HepG2 (cell line): ENCODE results near the gene MUC6.

Experiments
- AFF4 ChIP-seq: sonication (generic); formaldehyde crosslinking; IDR thresholded peaks from 2 replicates; pipeline ENCODE4 v1.4.0; 2020; ENCODE audit warnings: missing genetic modification reagents
- CTCF ChIP-seq: sonication (generic); formaldehyde crosslinking; IDR thresholded peaks from 2 replicates; pipeline ENCODE4 v1.5.0; 2020; ENCODE audit warnings: mild to moderate bottlenecking, missing genetic modification reagents, moderate library complexity
- E2F5 ChIP-seq: sonication (generic); formaldehyde crosslinking; conservative IDR thresholded peaks from 2 replicates; pipeline ENCODE4 v1.4.0; 2020; ENCODE audit warnings: missing genetic modification reagents
- ELF1 ChIP-seq: sonication (generic); formaldehyde crosslinking; IDR thresholded peaks from 2 replicates; pipeline ENCODE4 v1.4.0; 2020; ENCODE audit warnings: missing genetic modification reagents
- FOXK2 ChIP-seq: fragments of 450-650 bp; IDR thresholded peaks from 2 replicates; pipeline ENCODE4 v1.6.1; 2016
- FOXM1 ChIP-seq: sonication (generic); formaldehyde crosslinking; IDR thresholded peaks from 2 replicates; pipeline ENCODE4 v1.5.0; 2020; ENCODE audit warnings: missing genetic modification reagents
- JUNB ChIP-seq: sonication (generic); formaldehyde crosslinking; IDR thresholded peaks from 2 replicates; pipeline ENCODE4 v1.8.0; 2022; ENCODE audit warnings: missing genetic modification reagents, mild to moderate bottlenecking, borderline replicate concordance
- NBN ChIP-seq: fragments of 450-650 bp; conservative IDR thresholded peaks from 2 replicates; pipeline ENCODE4 v1.6.1; 2017
- PCBP1 ChIP-seq: fragments of 200-400 bp; formaldehyde crosslinking; IDR thresholded peaks from 2 replicates; pipeline ENCODE4 v1.6.1; 2017; ENCODE audit warnings: mild to moderate bottlenecking, low read depth, low read length, borderline replicate concordance
- POLR2AphosphoS5 ChIP-seq: IDR thresholded peaks from 2 replicates; pipeline ENCODE4 v1.6.1; 2012; ENCODE audit warnings: low read depth, low read length
- ZBTB7A ChIP-seq: sonication (generic); formaldehyde crosslinking; IDR thresholded peaks from 2 replicates; pipeline ENCODE4 v1.8.0; 2022; ENCODE audit warnings: mild to moderate bottlenecking, missing genetic modification reagents
- ZFP90 ChIP-seq: sonication (generic); formaldehyde crosslinking; IDR thresholded peaks from 2 replicates; pipeline ENCODE4 v1.8.0; 2022; ENCODE audit warnings: missing genetic modification reagents, mild to moderate bottlenecking, inconsistent platforms, borderline replicate concordance

GRCh38 chr11:972523-973211 lies 63.9 kb downstream of the MUC6 start:
- no peak for TF ChIP-seq PCBP1
- no peak for TF ChIP-seq POLR2AphosphoS5
- no peak for TF ChIP-seq CTCF (CRISPR knock-in tag)
- no peak for TF ChIP-seq FOXK2
- no peak for TF ChIP-seq E2F5 (CRISPR knock-in tag)
- TF ChIP-seq ZFP90 (CRISPR knock-in tag) = no peak
- no peak for TF ChIP-seq ZBTB7A (CRISPR knock-in tag)
- no peak for TF ChIP-seq FOXM1
- no peak for TF ChIP-seq NBN
- TF ChIP-seq AFF4 (CRISPR knock-in tag) = no peak
- TF ChIP-seq JUNB = no peak
- TF ChIP-seq ELF1 (CRISPR knock-in tag) = no peak
